Parathyroid adenoma (tissue), 2 donors: Measurements from ENCODE around the gene RAD21L1.
A peak's percentile ranks its signal among the peaks of the same experiment; 100 is the strongest.

ENCODE experiments used
- H2AFZ ChIP-seq: fragments of 300-600 bp; sonication (generic); one replicate; pipeline ENCODE4 v1.7.0; 2017; ENCODE audit warnings: antibody characterized with exemption, mild to moderate bottlenecking
- H3K27ac ChIP-seq: fragments of 300-600 bp; sonication (generic); one replicate; pipeline ENCODE4 v1.7.0; 2017
- H3K27me3 ChIP-seq: fragments of 300-600 bp; sonication (generic); one replicate; pipeline ENCODE4 v1.7.0; 2017; ENCODE audit warnings: low read length; ENCODE audit not compliant: control insufficient read depth, insufficient read depth
- H3K36me3 ChIP-seq: fragments of 300-600 bp; sonication (generic); one replicate; pipeline ENCODE4 v1.7.0; 2017; ENCODE audit warnings: low read length; ENCODE audit not compliant: control insufficient read depth, insufficient read depth
- H3K4me1 ChIP-seq: fragments of 300-600 bp; sonication (generic); one replicate; pipeline ENCODE4 v1.7.0; 2017; ENCODE audit warnings: control low read depth
- H3K4me2 ChIP-seq: fragments of 300-600 bp; sonication (generic); one replicate; pipeline ENCODE4 v1.7.0; 2017; ENCODE audit warnings: low read length
- H3K4me3 ChIP-seq: fragments of 300-600 bp; sonication (generic); one replicate; pipeline ENCODE4 v1.7.0; 2017; ENCODE audit warnings: low read depth, low read length
- H3K79me2 ChIP-seq: fragments of 300-600 bp; sonication (generic); one replicate; pipeline ENCODE4 v1.7.0; 2017; ENCODE audit warnings: control low read depth
- H3K9ac ChIP-seq: fragments of 300-600 bp; sonication (generic); one replicate; pipeline ENCODE4 v1.7.0; 2017; ENCODE audit warnings: mild to moderate bottlenecking
- H3K9me3 ChIP-seq: fragments of 300-600 bp; sonication (generic); one replicate; pipeline ENCODE4 v1.7.0; 2017; ENCODE audit warnings: low read length; ENCODE audit not compliant: control insufficient read depth
- TF ChIP-seq, protein P1 (sequence below): fragments of 300-600 bp; sonication (generic); IDR thresholded peaks from one replicate; pipeline ENCODE4 v1.7.0; 2017; ENCODE audit warnings: antibody characterized with exemption, mild to moderate bottlenecking
- donor health status: primary hyperparathyroidism.

The RAD21L1 gene

DNA sequence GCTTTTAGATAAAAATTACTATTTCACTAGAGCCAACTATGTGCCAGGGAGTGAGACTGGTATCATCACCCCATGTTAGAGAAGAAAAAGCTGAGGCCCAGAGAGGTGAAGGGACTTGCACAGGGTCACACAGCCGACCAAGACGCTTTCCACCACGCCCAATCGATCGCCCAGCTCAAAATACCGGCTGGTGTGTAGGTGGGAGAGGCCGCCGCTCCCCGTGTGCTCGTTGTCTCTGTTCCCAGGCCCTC is 40.0 kb downstream of the RAD21L1 start:
- Histone ChIP-seq H3K9ac (peak overlapping the region; percentile 9), H3K27ac (peak overlapping the region; percentile 51), H2AFZ (peak overlapping the region; percentile 84), H3K4me2 (peak overlapping the region; percentile 70), H3K79me2 (peaks cover 2% of the 10 kb centered on the region), H3K27me3 (no peaks in the 10 kb centered on the region), H3K4me3 (peak overlapping the region; percentile 71), H3K4me1 (peaks cover 10% of the 10 kb centered on the region), H3K9me3 (no peaks in the 10 kb centered on the region), H3K36me3 (no peaks in the 10 kb centered on the region)
- TF ChIP-seq, protein P1, sequence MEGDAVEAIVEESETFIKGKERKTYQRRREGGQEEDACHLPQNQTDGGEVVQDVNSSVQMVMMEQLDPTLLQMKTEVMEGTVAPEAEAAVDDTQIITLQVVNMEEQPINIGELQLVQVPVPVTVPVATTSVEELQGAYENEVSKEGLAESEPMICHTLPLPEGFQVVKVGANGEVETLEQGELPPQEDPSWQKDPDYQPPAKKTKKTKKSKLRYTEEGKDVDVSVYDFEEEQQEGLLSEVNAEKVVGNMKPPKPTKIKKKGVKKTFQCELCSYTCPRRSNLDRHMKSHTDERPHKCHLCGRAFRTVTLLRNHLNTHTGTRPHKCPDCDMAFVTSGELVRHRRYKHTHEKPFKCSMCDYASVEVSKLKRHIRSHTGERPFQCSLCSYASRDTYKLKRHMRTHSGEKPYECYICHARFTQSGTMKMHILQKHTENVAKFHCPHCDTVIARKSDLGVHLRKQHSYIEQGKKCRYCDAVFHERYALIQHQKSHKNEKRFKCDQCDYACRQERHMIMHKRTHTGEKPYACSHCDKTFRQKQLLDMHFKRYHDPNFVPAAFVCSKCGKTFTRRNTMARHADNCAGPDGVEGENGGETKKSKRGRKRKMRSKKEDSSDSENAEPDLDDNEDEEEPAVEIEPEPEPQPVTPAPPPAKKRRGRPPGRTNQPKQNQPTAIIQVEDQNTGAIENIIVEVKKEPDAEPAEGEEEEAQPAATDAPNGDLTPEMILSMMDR: no peak

DNA sequence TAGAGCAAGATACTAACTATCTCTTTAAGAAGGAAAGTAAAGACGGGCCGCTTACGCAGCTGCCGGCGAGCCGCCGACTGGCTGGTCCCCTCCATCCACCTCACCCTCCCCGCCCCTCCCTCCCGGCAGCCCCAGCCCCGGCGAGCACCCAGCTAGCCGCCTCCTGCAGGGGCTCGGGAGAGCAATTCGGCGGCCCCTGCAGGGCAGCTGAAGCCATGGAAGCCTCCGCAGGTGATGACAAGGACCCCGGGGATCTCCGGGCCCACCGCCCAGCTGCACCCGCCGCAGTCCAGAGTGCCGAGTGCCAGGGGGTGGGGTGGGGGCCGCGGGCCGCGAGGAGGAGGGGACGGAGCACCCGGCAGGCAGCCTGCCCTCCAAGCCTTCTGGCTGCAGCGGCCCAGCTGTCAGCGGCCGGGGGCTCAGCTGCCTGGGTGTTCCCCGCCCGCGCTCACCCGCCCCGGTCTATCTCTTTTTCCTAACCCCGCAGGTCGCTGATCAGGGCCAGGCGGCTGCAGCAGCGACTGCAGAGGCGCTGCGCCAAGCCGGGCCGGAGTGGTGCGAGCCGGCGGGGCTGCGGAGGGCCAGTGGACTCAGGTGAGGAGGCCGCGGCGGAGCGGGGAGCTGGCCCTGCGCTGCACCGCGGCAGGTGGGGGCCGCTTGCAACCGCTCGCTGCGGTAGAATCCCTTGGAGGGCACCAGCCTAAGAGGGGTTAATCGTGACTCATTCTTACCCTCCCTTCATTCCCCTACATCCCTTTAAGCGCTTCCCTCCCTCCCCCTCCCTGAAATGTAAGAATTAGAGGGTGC is 40.5 kb downstream of the RAD21L1 start, which contains the start of gene SNPH:
TSS of gene SNPH (plus strand) at position 128 of the 807 bp plus-strand sequence. CDS start 29,946 bp downstream, outside the sequence.
- Histone ChIP-seq H2AFZ (peak within 1 kb of the TSS; percentile 84), H3K36me3 (no peaks in the 10 kb centered on the region), H3K9me3 (no peaks in the 10 kb centered on the region), H3K79me2 (peaks cover 2% of the 10 kb centered on the region), H3K4me1 (peaks cover 10% of the 10 kb centered on the region), H3K9ac (peak within 1 kb of the TSS; percentile 9), H3K4me3 (peak within 1 kb of the TSS; percentile 71), H3K4me2 (peak within 1 kb of the TSS; percentile 70), H3K27me3 (no peaks in the 10 kb centered on the region), H3K27ac (peak within 1 kb of the TSS; percentile 51)
- TF ChIP-seq, protein P1: no peak

DNA sequence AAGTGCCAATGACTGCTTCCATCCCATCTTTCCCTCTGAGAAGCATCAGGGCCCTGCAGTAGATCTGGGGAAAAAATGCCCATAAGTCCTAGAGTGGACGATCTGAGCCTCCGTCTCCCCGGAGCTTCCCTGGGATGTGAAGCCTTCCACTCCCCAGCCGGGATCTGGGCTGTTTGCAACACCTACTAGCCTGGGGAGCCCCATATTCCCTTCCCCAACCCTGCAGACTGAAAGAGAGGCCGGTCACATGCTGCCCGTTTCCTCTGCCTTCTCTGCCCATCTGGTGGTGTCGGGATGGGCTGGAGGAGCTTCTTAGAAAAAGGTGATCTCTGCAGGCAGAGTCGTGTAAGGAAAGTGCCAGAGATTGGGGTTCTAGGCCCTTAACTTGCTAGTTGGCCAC is 41.3 kb downstream of the RAD21L1 start:
- Histone ChIP-seq H3K27ac (peak overlapping the region; percentile 51), H2AFZ (peak overlapping the region; percentile 84), H3K9me3 (no peaks in the 10 kb centered on the region), H3K4me2 (peak overlapping the region; percentile 70), H3K4me1 (peaks cover 10% of the 10 kb centered on the region), H3K79me2 (peaks cover 2% of the 10 kb centered on the region), H3K4me3 (peak overlapping the region; percentile 71), H3K9ac (no peak overlapping the region), H3K27me3 (no peaks in the 10 kb centered on the region), H3K36me3 (no peaks in the 10 kb centered on the region)
- TF ChIP-seq, protein P1: no peak

GRCh38 chr20:1267809-1268374 is 42.0 kb downstream of the RAD21L1 start:
- no peak overlapping the region for H3K9ac ChIP-seq
- H3K27me3 ChIP-seq: no peaks in the 10 kb centered on the region
- no peak overlapping the region for H3K27ac ChIP-seq
- H3K9me3 ChIP-seq: no peaks in the 10 kb centered on the region
- H3K4me2 ChIP-seq: no peak overlapping the region
- H3K4me3 ChIP-seq: no peak overlapping the region
- no peaks in the 10 kb centered on the region for H3K36me3 ChIP-seq
- H3K4me1 ChIP-seq: peaks cover 10% of the 10 kb centered on the region
- H2AFZ ChIP-seq: no peak overlapping the region
- TF ChIP-seq, protein P1: no peak
- H3K79me2 ChIP-seq: peaks cover 2% of the 10 kb centered on the region
